Neuronal stem cell (in vitro differentiated cells): ENCODE results near the gene JPH4.

Experiments
- DNase-seq: peaks from one replicate; pipeline ENCODE4 v3.0.0-alpha.2; 2013; ENCODE audit warnings: low spot score
- H2AFZ ChIP-seq: one replicate; pipeline ENCODE4 v1.6.1; 2013; ENCODE audit warnings: mild to moderate bottlenecking, low read length, inconsistent platforms
- H2AK5ac ChIP-seq: 2 replicates; pipeline ENCODE4 v1.6.1; 2013; ENCODE audit warnings: low read depth, mild to moderate bottlenecking, inconsistent platforms, low read length, moderate library complexity, mixed read lengths
- H2BK120ac ChIP-seq: 2 replicates; pipeline ENCODE4 v1.6.1; 2013; ENCODE audit warnings: low read depth, mild to moderate bottlenecking, inconsistent platforms, low read length, moderate library complexity, mixed read lengths
- H2BK12ac ChIP-seq: one replicate; pipeline ENCODE4 v1.6.1; 2013; ENCODE audit warnings: low read length, inconsistent platforms
- H2BK15ac ChIP-seq: 2 replicates; pipeline ENCODE4 v1.6.1; 2013; ENCODE audit warnings: mild to moderate bottlenecking, low read length, inconsistent platforms, mixed read lengths
- H2BK5ac ChIP-seq: one replicate; pipeline ENCODE4 v1.6.1; 2013; ENCODE audit warnings: inconsistent platforms, mild to moderate bottlenecking, low read length, moderate library complexity
- H3K14ac ChIP-seq: one replicate; pipeline ENCODE4 v1.6.1; 2013; ENCODE audit warnings: low read length, inconsistent platforms
- H3K18ac ChIP-seq: 2 replicates; pipeline ENCODE4 v1.6.1; 2013; ENCODE audit warnings: low read length, inconsistent platforms
- H3K23ac ChIP-seq: 2 replicates; pipeline ENCODE4 v1.6.1; 2013; ENCODE audit warnings: low read depth, mild to moderate bottlenecking, mixed read lengths, low read length, inconsistent platforms; ENCODE audit not compliant: poor library complexity
- H3K27ac ChIP-seq: replicated peaks from 3 replicates; pipeline ENCODE4 v1.5.1; 2013; ENCODE audit warnings: low read length, inconsistent platforms
- H3K27me3 ChIP-seq, 3 experiments: 2 replicates each; pipeline ENCODE4 v1.6.1; 2013; ENCODE audit warnings: low read length in 3 of 3, mild to moderate bottlenecking in 2 of 3, inconsistent platforms in 1 of 3, low read depth in 1 of 3, mixed read lengths in 1 of 3, moderate library complexity in 1 of 3; ENCODE audit not compliant: control insufficient read depth in 3 of 3, insufficient read depth in 3 of 3
- H3K36me3 ChIP-seq, 2 donors: replicated peaks in 1 of 2; 2 replicates each; pipeline ENCODE4 v1.6.1; 2013; ENCODE audit warnings: low read length in 2 of 2; ENCODE audit not compliant: control insufficient read depth in 2 of 2, insufficient read depth in 2 of 2
- H3K4ac ChIP-seq: 2 replicates; pipeline ENCODE4 v1.6.1; 2013; ENCODE audit warnings: inconsistent platforms, mild to moderate bottlenecking, low read length, moderate library complexity
- H3K4me1 ChIP-seq, 2 donors: 1 replicate in 1 of 2; 2 replicates in 1 of 2; pipeline ENCODE4 v1.6.1; 2013; ENCODE audit warnings: low read length in 2 of 2, low read depth in 1 of 2; ENCODE audit not compliant: control insufficient read depth in 2 of 2, insufficient read depth in 1 of 2
- H3K4me2 ChIP-seq: one replicate; pipeline ENCODE4 v1.6.1; 2013; ENCODE audit warnings: mild to moderate bottlenecking, low read length, inconsistent platforms; ENCODE audit not compliant: insufficient read depth, poor library complexity, severe bottlenecking
- H3K4me3 ChIP-seq, 2 donors: 2 replicates each; pipeline ENCODE4 v1.5.1; 2013; ENCODE audit warnings: low read length in 2 of 2, mild to moderate bottlenecking in 2 of 2, inconsistent platforms in 1 of 2, moderate library complexity in 1 of 2
- H3K79me1 ChIP-seq: one replicate; pipeline ENCODE4 v1.6.1; 2013; ENCODE audit warnings: low read depth, mild to moderate bottlenecking, inconsistent platforms, low read length, moderate library complexity
- H3K9ac ChIP-seq: one replicate; pipeline ENCODE4 v1.6.1; 2013; ENCODE audit warnings: mild to moderate bottlenecking, low read depth, low read length, inconsistent platforms; ENCODE audit not compliant: poor library complexity
- H3K9me3 ChIP-seq, 2 donors: replicated peaks in 1 of 2; 2 replicates each; pipeline versions ENCODE3 to v1.6.1; 2013; ENCODE audit warnings: low read length in 2 of 2, mild to moderate bottlenecking in 2 of 2, inconsistent platforms in 1 of 2, low read depth in 1 of 2, mixed read lengths in 1 of 2, moderate library complexity in 1 of 2; ENCODE audit not compliant: control insufficient read depth in 2 of 2, insufficient read depth in 1 of 2
- H4K8ac ChIP-seq: one replicate; pipeline ENCODE4 v1.6.1; 2013; ENCODE audit warnings: low read depth, mild to moderate bottlenecking, inconsistent platforms, low read length, moderate library complexity
- H4K91ac ChIP-seq: one replicate; pipeline ENCODE4 v1.6.1; 2013; ENCODE audit warnings: low read length, low read depth, mild to moderate bottlenecking, inconsistent platforms; ENCODE audit not compliant: poor library complexity
- WGBS, 2 donors: extraction: QIAGEN DNeasy Blood & Tissue Kit; methylation state at CpG; one replicate each; pipeline ENCODE4 v1.1.7; 2013; ENCODE audit warnings: missing lambda C conversion rate in 2 of 2, mixed read lengths in 1 of 2; ENCODE audit not compliant: insufficient read length in 2 of 2, insufficient replicate concordance in 1 of 2; ENCODE audit errors: extremely low coverage in 2 of 2; 5-methylcytosine and 5-hydroxymethylcytosine counted together

JPH4 gene

DNA sequence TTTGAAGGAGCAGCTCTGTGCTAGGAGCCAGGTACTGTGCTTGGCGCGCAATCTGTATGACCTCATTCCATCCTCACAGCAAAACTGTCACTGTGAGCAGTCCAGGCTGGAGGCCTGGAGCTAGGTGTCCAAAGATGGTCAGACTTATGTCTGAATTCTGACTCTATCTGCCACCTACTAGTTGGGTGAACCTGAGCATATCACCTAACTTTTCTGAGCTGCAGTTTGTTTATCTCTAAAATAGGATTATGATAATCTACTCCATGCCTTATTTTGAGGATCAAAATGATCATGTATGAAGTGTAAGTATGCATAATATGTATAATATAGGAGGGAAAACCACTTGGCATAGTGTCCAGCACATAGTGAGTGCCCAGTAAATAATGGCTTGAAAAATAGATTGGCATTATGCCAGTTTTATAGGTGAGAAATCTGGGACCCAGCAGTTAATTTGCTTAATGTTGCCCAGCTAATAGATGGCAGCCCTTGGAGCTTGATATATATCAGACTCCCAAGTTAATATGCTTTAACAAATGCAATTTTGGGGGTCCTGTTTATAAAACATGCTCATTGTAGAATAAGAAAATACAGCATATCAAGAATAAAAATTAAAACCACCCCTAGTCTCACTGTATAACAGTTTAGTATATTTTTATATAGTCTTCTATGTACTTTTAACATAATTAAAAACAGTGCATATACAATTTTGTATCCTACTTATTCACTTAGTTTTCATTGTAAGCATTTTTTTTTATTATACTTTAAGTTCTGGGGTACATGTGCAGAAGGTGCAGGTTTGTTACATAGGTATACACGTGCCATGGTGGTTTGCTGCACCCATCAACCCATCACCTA lies 4.5 kb upstream of the JPH4 start:
- Histone ChIP-seq H3K4me3 (no peak overlapping the region), H3K4me2 (no peak overlapping the region), H3K27me3 (peaks cover 0 to 20% (median 0%) of the 10 kb centered on the region in 3 experiments), H3K4me1 (peaks cover 6 to 8% of the 10 kb centered on the region in 2 donors), H2BK12ac (no peak overlapping the region), H2BK5ac (no peak overlapping the region), H2BK120ac (no peak overlapping the region), H2AFZ (no peak overlapping the region), H3K14ac (no peak overlapping the region), H3K9ac (no peak overlapping the region), H2AK5ac (no peak overlapping the region), H4K91ac (no peak overlapping the region), H2BK15ac (no peak overlapping the region), H3K9me3 (no peaks in the 10 kb centered on the region), H3K18ac (no peak overlapping the region), H3K4ac (no peak overlapping the region), H3K79me1 (no peaks in the 10 kb centered on the region), H3K36me3 (no peaks in the 10 kb centered on the region), H3K23ac (no peak overlapping the region), H3K27ac (no peak overlapping the region), H4K8ac (no peak overlapping the region)
- no peak for DNase-seq
- no CpG with 5 or more reads among the region's 3 CpGs for WGBS, 2 donors

DNA sequence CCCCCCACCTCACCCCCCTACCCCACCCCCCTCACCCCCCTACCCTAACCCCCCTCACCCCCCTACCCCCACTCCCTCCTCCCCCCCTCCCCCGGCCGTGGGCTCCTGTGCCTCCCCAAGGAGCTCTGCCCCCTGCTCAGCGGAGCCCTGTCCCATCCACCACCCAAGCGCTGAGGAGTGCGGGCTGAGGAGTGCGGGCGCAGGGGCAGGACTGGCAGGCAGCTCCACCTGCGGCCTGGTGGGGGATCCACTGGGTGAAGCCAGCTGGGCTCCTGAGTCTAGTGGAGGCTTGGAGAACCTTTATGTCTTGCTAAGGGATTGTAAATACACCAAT lies 2.3 kb upstream of the JPH4 start:
- Histone ChIP-seq H4K91ac (no peak overlapping the region), H3K14ac (peak overlapping the region; percentile 71), H2AK5ac (no peak overlapping the region), H2BK15ac (no peak overlapping the region), H3K4me3 (no peak overlapping the region), H3K18ac (peak overlapping the region; percentile 57), H2BK12ac (no peak overlapping the region), H2BK120ac (no peak overlapping the region), H3K4me1 (peaks cover 6 to 13% of the 10 kb centered on the region in 2 donors), H3K27ac (no peak overlapping the region), H3K79me1 (peaks cover 3% of the 10 kb centered on the region), H3K4ac (no peak overlapping the region), H3K4me2 (no peak overlapping the region), H3K23ac (no peak overlapping the region), H2AFZ (no peak overlapping the region), H3K9ac (no peak overlapping the region), H3K27me3 (peaks cover 12 to 39% (median 18%) of the 10 kb centered on the region in 3 experiments), H3K9me3 (no peaks in the 10 kb centered on the region), H2BK5ac (no peak overlapping the region), H3K36me3 (no peaks in the 10 kb centered on the region), H4K8ac (no peak overlapping the region)
- no peak for DNase-seq
- no CpG with 5 or more reads among the region's 8 CpGs for WGBS, 2 donors

DNA sequence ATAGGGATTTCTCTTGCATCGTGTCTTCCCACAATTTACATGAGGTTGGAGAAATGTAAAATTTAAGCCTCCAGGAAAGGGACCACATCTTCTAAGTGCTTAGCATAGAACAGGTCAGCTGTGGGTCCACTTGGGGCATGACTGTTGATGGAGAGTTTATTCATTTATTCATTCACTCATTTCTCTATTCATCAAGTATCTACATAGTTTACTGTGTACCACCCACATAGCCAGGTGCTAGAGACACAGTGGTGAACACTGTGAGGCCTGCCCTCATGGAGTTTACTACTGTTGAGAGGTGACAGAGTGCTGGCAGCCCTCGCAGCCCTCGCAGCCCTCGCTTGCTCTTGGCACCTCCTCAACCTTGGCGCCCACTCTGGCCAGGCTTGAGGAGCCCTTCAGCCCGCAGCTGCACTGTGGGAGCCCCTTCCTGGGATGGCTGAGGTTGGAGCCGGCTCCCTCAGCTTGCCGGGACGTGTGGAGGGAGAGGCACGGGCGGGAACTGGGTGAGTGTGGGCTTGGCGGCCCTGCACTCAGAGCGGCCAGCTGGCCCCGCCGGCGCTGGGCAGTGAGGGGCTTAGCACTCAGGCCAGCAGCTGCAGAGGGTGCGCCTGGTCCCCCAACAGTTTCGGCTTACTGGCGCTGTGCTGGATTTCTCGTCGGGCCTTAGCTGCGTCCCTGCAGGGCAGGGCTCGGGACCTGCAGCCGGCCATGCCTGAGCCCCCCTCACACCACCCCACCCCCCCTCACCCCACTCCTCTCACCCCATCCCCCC lies 1.7 kb upstream of the JPH4 start:
- Histone ChIP-seq H2BK15ac (no peak overlapping the region), H3K4me1 (peaks cover 6 to 13% of the 10 kb centered on the region in 2 donors), H3K9me3 (no peaks in the 10 kb centered on the region), H3K23ac (no peak overlapping the region), H4K91ac (no peak overlapping the region), H2BK5ac (no peak overlapping the region), H3K4me3 (no peak overlapping the region), H3K14ac (no peak overlapping the region), H3K4ac (no peak overlapping the region), H3K36me3 (peaks cover 0 to under 1% of the 10 kb centered on the region in 2 donors), H2AFZ (no peak overlapping the region), H2BK120ac (no peak overlapping the region), H4K8ac (no peak overlapping the region), H3K9ac (no peak overlapping the region), H3K18ac (peak overlapping the region; percentile 70), H3K79me1 (peaks cover 3% of the 10 kb centered on the region), H3K27me3 (peaks cover 18 to 44% (median 24%) of the 10 kb centered on the region in 3 experiments), H3K4me2 (no peak overlapping the region), H2BK12ac (peak overlapping the region; percentile 93), H2AK5ac (peak overlapping the region; percentile 84), H3K27ac (no peak overlapping the region)
- DNase-seq, result no peak
- no CpG with 5 or more reads among the region's 24 CpGs for WGBS, 2 donors

DNA sequence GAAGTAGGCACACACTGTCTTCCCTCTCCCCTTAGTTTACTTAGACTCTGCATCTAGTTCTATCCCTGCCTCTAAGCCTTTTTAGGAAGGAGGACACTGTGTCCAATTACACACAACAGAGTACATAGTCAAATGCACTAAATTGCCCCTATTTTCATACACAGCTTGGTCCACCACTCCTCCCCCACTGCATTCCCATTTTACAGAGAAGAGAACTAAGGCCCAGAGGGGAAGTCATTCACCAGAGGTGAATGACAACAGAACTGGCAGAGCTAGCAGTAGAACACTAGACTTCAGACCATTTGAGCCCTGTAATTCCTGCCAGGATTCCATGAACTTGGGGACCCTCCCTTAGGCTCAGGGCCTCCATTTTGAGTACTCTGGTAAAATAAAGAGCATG lies 1.1 kb upstream of the JPH4 start:
- Histone ChIP-seq H3K23ac (no peak overlapping the region), H3K9me3 (no peaks in the 10 kb centered on the region), H2AK5ac (peak overlapping the region; percentile 64), H3K4me2 (no peak overlapping the region), H4K91ac (no peak overlapping the region), H2BK15ac (peak overlapping the region; percentile 99), H2BK5ac (no peak overlapping the region), H3K18ac (peak overlapping the region; percentile 45), H3K79me1 (peaks cover 3% of the 10 kb centered on the region), H3K27ac (peak overlapping the region; percentile 62), H2BK120ac (peak overlapping the region; percentile 65), H2BK12ac (no peak overlapping the region), H3K4ac (no peak overlapping the region), H3K36me3 (peaks cover 0 to 2% of the 10 kb centered on the region in 2 donors), H3K4me3 (no peak overlapping the region), H4K8ac (no peak overlapping the region), H3K27me3 (peaks cover 19 to 50% (median 29%) of the 10 kb centered on the region in 3 experiments), H3K9ac (peak overlapping the region; percentile 47), H2AFZ (no peak overlapping the region), H3K14ac (peak overlapping the region; percentile 44), H3K4me1 (peaks cover 6 to 13% of the 10 kb centered on the region in 2 donors)
- no peak for DNase-seq
